OCI-LY7 (cell line): Measurements from ENCODE around the gene NUPR2. TPM values are rescaled to one million over a fixed set of nuclear protein-coding genes. Genes with fewer than 3 reads are reported as not detected.

Experiments
- BruUV-seq: library from RNA; stranded (reverse); fragments of 400-500 nt; replicated peaks from 2 replicates; lab custom pipeline; 2021; lab: Mats Ljungman, UMichigan
- CTCF ChIA-PET: fragments of 300-600 bp; sonication (Branson Sonifier 250); formaldehyde crosslinking; loops from one replicate; lab custom pipeline; 2022; ENCODE audit warnings: antibody characterized with exemption; ENCODE audit not compliant: unreplicated experiment; lab: Charles Lee
- POLR2A ChIA-PET: fragments of 300-600 bp; sonication (Branson Sonifier 250); formaldehyde crosslinking; loops from one replicate; lab custom pipeline; 2022; ENCODE audit warnings: antibody characterized with exemption; lab: Charles Lee
- DNase-seq: peaks from one replicate; pipeline ENCODE4 v3.0.0-alpha.2; 2015; ENCODE audit warnings: low spot score
- H2AFZ ChIP-seq: fragments of 200-600 bp; sonication (generic), shearing (Covaris generic); 2 replicates; pipeline ENCODE4 v1.6.1; 2014; ENCODE audit warnings: mild to moderate bottlenecking, antibody characterized with exemption, low read length, moderate library complexity
- H3K27ac ChIP-seq: fragments of 200-600 bp; sonication (generic); 2 replicates; pipeline ENCODE4 v1.5.1; 2014; ENCODE audit warnings: mixed run types, low read depth, mild to moderate bottlenecking, moderate library complexity, low read length, inconsistent platforms; ENCODE audit not compliant: poor library complexity, severe bottlenecking
- H3K36me3 ChIP-seq: fragments of 200-600 bp; sonication (generic); 2 replicates; pipeline ENCODE4 v1.6.1; 2014; ENCODE audit warnings: mild to moderate bottlenecking, antibody characterized with exemption, low read length, moderate library complexity, mixed read lengths; ENCODE audit not compliant: insufficient read depth
- H3K4me1 ChIP-seq: fragments of 200-600 bp; sonication (generic); 2 replicates; pipeline ENCODE4 v1.5.1; 2014; ENCODE audit warnings: mild to moderate bottlenecking, low read length; ENCODE audit not compliant: insufficient read depth, poor library complexity, severe bottlenecking
- H3K4me2 ChIP-seq: fragments of 200-600 bp; sonication (generic); 2 replicates; pipeline ENCODE4 v1.6.1; 2014; ENCODE audit warnings: mild to moderate bottlenecking, low read length
- H3K4me3 ChIP-seq: fragments of 200-600 bp; sonication (generic); 2 replicates; pipeline ENCODE4 v1.5.1; 2014; ENCODE audit warnings: mild to moderate bottlenecking, low read depth, low read length; ENCODE audit not compliant: poor library complexity, severe bottlenecking
- H3K79me2 ChIP-seq: fragments of 200-600 bp; sonication (generic); 2 replicates; pipeline ENCODE4 v1.6.1; 2016; ENCODE audit warnings: low read depth, mild to moderate bottlenecking, low read length, moderate library complexity, mixed read lengths; ENCODE audit not compliant: insufficient read depth
- H3K9me2 ChIP-seq: fragments of 200-600 bp; sonication (generic); 2 replicates; pipeline ENCODE4 v1.6.1; 2016; ENCODE audit warnings: mild to moderate bottlenecking, low read length, mixed read lengths; ENCODE audit not compliant: insufficient read depth
- H3K9me3 ChIP-seq: fragments of 200-600 bp; sonication (generic); 2 replicates; pipeline ENCODE4 v1.6.1; 2014; ENCODE audit warnings: mild to moderate bottlenecking, mixed run types, low read length, mixed read lengths
- H4K20me1 ChIP-seq: fragments of 200-600 bp; sonication (generic); 2 replicates; pipeline ENCODE4 v1.6.1; 2014; ENCODE audit warnings: mild to moderate bottlenecking, antibody characterized with exemption, low read length, moderate library complexity, mixed read lengths; ENCODE audit not compliant: insufficient read depth
- CTCF ChIP-seq: fragments of 200-600 bp; sonication (generic); conservative IDR thresholded peaks from 2 replicates; pipeline ENCODE4 v1.5.1; 2014; ENCODE audit warnings: mild to moderate bottlenecking, antibody characterized with exemption, low read length, moderate library complexity, mixed read lengths
- EZH2phosphoT487 ChIP-seq: fragments of 200-600 bp; sonication (generic); IDR thresholded peaks from 2 replicates; pipeline ENCODE4 v1.6.1; 2018; ENCODE audit warnings: low read depth, borderline replicate concordance, mild to moderate bottlenecking, mixed run types, antibody characterized with exemption, low read length, moderate library complexity, mixed read lengths
- intact Hi-C: fragments of 100-400 bp; cut with micrococcal nuclease; formaldehyde crosslinking; loops from one replicate; pipeline ENCODE4 v1.10.0; 2022; ENCODE audit not compliant: unreplicated experiment
- total RNA-seq, 2 experiments: library from RNA; depleted of rRNA in 1 of 2; stranded (reverse); fragments of >200 nt in 1 of 2; shearing (Covaris generic) in 1 of 2; gene quantifications; 2 replicates each; pipeline ENCODE4 v1.2.3, GENCODE V29; 2014 to 2022

The NUPR2 gene
- total RNA-seq, 2 experiments from 2014 or later: not detected

GRCh38 chr7:56107954-56108258 is 8.3 kb downstream of the NUPR2 start:
- POLR2A ChIA-PET: interaction anchor here (1.4 kb wide), 1 partner anchor 43 kb away, joined by 8 read pairs; no protein-coding TSS in a partner anchor
- Histone ChIP-seq H3K27ac (no peak overlapping the region), H3K4me3 (no peak overlapping the region), H3K4me1 (peaks cover 35% of the 10 kb centered on the region), H4K20me1 (peaks cover 15% of the 10 kb centered on the region), H3K36me3 (peaks cover 24% of the 10 kb centered on the region), H3K9me2 (no peaks in the 10 kb centered on the region; the same call in 1 of the 2 replicates), H3K79me2 (peaks cover 34% of the 10 kb centered on the region), H3K4me2 (no peak overlapping the region), H3K9me3 (0 out of 2 replicates have a peak, but pooled peaks cover 5% of the 10 kb centered on the region), H2AFZ (peak overlapping the region; percentile 14; the same call in 1 of the 2 replicates)
- no TSS peak for BruUV-seq
- no peak for TF ChIP-seq EZH2phosphoT487
- TF ChIP-seq CTCF: no peak
- intact Hi-C loops: loop anchor here (2.0 kb wide), 1 partner anchor 57 kb away; the partner anchor contains the start of genes CCT6A and PSPH
- CTCF ChIA-PET: no interaction called here
- no peak for DNase-seq

- H3K79me2 ChIP-seq: peaks cover 38% of the 10 kb centered on the region
- H4K20me1 ChIP-seq: peaks cover 19% of the 10 kb centered on the region
- 0 out of 2 replicates have a peak, but pooled peaks cover 5% of the 10 kb centered on the region for H3K9me3 ChIP-seq
- DNase-seq: peak; percentile 99
- H3K4me3 ChIP-seq: peak within 1 kb of the TSS; percentile 81
- H2AFZ ChIP-seq: peak within 1 kb of the TSS; percentile 88
- H3K36me3 ChIP-seq: peaks cover 39% of the 10 kb centered on the region
- TSS peak; percentile 100 for BruUV-seq
- H3K4me2 ChIP-seq: peak within 1 kb of the TSS; percentile 93
- peaks cover 35% of the 10 kb centered on the region for H3K4me1 ChIP-seq
- TF ChIP-seq CTCF: no peak
- TF ChIP-seq EZH2phosphoT487: no peak
- H3K27ac ChIP-seq: peak within 1 kb of the TSS; percentile 54
- intact Hi-C loops: loop anchor here (2.0 kb wide), 1 partner anchor 56 kb away; the partner anchor contains the start of genes CCT6A and PSPH
- ChIA-PET CTCF (no interaction called here), POLR2A (interaction anchor here (0.7 to 1.5 kb wide), 8 partner anchors 9 to 141 kb away, joined by 3 to 11 read pairs (median 4); partner anchors contain the start of genes CCT6A, PSPH and SUMF2)
- no peaks in the 10 kb centered on the region; the same call in 1 of the 2 replicates for H3K9me2 ChIP-seq
Observed at GRCh38 chr7:56106108-56107073, 9.8 kb downstream of the NUPR2 start, which contains the start of gene CHCHD2. TSS of gene CHCHD2 (minus strand) at chr7:56106476. CDS start at chr7:56106413, 63 bp downstream.
